HepG2 (cell line): ENCODE measurements around the gene EED. TPM values are rescaled to one million over a fixed set of nuclear protein-coding genes. Genes with fewer than 3 reads are reported as not detected.

Source experiments
- ATAC-seq: fragments of 200-7000 bp; cut with Tn5 transposase; 3 replicates; pipeline ENCODE4 v1.9.1; 2020; ENCODE audit warnings: mild to moderate bottlenecking, moderate library complexity
- BruUV-seq: library from RNA; stranded (reverse); fragments of 400-500 nt; replicated peaks from 2 replicates; lab custom pipeline; 2021; lab: Mats Ljungman, UMichigan
- CTCF ChIA-PET: fragments of 300-600 bp; formaldehyde crosslinking; extraction: SDS; loops from one replicate; lab custom pipeline; 2021; ENCODE audit warnings: low total read pairs, inconsistent platforms, low intra/inter-chr PET ratio; lab: Yijun Ruan, JAX
- POLR2A ChIA-PET: fragments of 350-600 bp; sonication (Branson Sonifier 250); formaldehyde crosslinking; loops from one replicate; lab custom pipeline; 2020; ENCODE audit warnings: antibody characterized with exemption, inconsistent platforms; lab: Yijun Ruan, JAX
- DNase-seq: peaks from one replicate; pipeline ENCODE4 v3.0.0-alpha.2; 2015; ENCODE audit warnings: low spot score
- FAIRE-seq: peaks from 3 replicates; lab custom pipeline; 2011; peaks lifted over from hg19 to GRCh38; lab: Jason Lieb, UNC
- H2AFZ ChIP-seq: one replicate; pipeline ENCODE4 v1.6.1; 2011; ENCODE audit warnings: low read length, inconsistent platforms
- H3K27ac ChIP-seq: fragments of 300-600 bp; 3 replicates; pipeline ENCODE4 v1.8.0; 2011; ENCODE audit warnings: mixed run types, mild to moderate bottlenecking, mixed read lengths, low read length, inconsistent platforms; ENCODE audit not compliant: insufficient read depth; ENCODE audit errors: extremely low read length
- H3K27me3 ChIP-seq, 2 experiments: fragments of 200-600 bp in 1 of 2; 2 replicates in 1 of 2; 3 replicates in 1 of 2; pipeline versions ENCODE4 v1.6.0 to v1.8.0; 2011; ENCODE audit warnings: low read length in 2 of 2, mild to moderate bottlenecking in 2 of 2, moderate library complexity in 2 of 2, inconsistent platforms in 1 of 2; ENCODE audit not compliant: insufficient read depth in 2 of 2, control insufficient read depth in 1 of 2
- H3K36me3 ChIP-seq, 2 experiments: fragments of 200-600 bp in 1 of 2; replicated peaks in 1 of 2; 2 replicates in 1 of 2; 3 replicates in 1 of 2; pipeline versions ENCODE4 v1.5.1 to v1.8.0; 2011; ENCODE audit warnings: low read length in 2 of 2, inconsistent platforms in 1 of 2; ENCODE audit not compliant: insufficient read depth in 2 of 2, control insufficient read depth in 1 of 2
- H3K4me1 ChIP-seq: 2 replicates; pipeline ENCODE4 v1.5.1; 2012; ENCODE audit warnings: low read length, inconsistent platforms; ENCODE audit not compliant: insufficient read depth
- H3K4me2 ChIP-seq: 2 replicates; pipeline ENCODE4 v1.6.0; 2011; ENCODE audit warnings: low read depth, low read length, inconsistent platforms
- H3K4me3 ChIP-seq, 3 experiments: fragments of 200-600 bp in 1 of 3; sonication (generic), shearing (Covaris generic) in 1 of 3; replicated peaks in 1 of 3; 2 replicates each; pipeline ENCODE4 v1.5.1; 2011 to 2016; ENCODE audit warnings: low read length in 3 of 3, inconsistent platforms in 2 of 3, low read depth in 2 of 3, mild to moderate bottlenecking in 2 of 3, control low read depth in 1 of 3, mixed read lengths in 1 of 3; ENCODE audit not compliant: insufficient read depth in 1 of 3
- H3K79me2 ChIP-seq: one replicate; pipeline ENCODE4 v1.6.1; 2011; ENCODE audit warnings: low read length, inconsistent platforms; ENCODE audit not compliant: insufficient read depth
- H3K9ac ChIP-seq: 2 replicates; pipeline ENCODE4 v1.6.0; 2011; ENCODE audit warnings: mild to moderate bottlenecking, low read depth, low read length, inconsistent platforms; ENCODE audit not compliant: insufficient read depth
- H3K9me3 ChIP-seq: 2 replicates; pipeline ENCODE4 v1.5.1; 2012; ENCODE audit warnings: mild to moderate bottlenecking, low read length
- H4K20me1 ChIP-seq: 2 replicates; pipeline ENCODE4 v1.6.0; 2011; ENCODE audit warnings: inconsistent platforms, mild to moderate bottlenecking, low read length, moderate library complexity; ENCODE audit not compliant: insufficient read depth
- EZH2 ChIP-seq: conservative IDR thresholded peaks from 2 replicates; pipeline ENCODE4 v1.6.1; 2012; ENCODE audit warnings: mild to moderate bottlenecking, low read depth, low read length, moderate library complexity
- GATAD1 ChIP-seq: IDR thresholded peaks from 2 replicates; pipeline ENCODE4 v1.6.1; 2016; ENCODE audit warnings: missing genetic modification reagents, missing compliant biosample characterization
- GFI1 ChIP-seq: sonication (generic); formaldehyde crosslinking; IDR thresholded peaks from 2 replicates; pipeline ENCODE4 v1.5.0; 2020; ENCODE audit warnings: missing genetic modification reagents, mild to moderate bottlenecking, borderline replicate concordance
- HDAC1 ChIP-seq: sonication (generic); formaldehyde crosslinking; IDR thresholded peaks from 2 replicates; pipeline ENCODE4 v1.5.1; 2020; ENCODE audit warnings: mild to moderate bottlenecking, missing genetic modification reagents
- KAT7 ChIP-seq: IDR thresholded peaks from 2 replicates; pipeline ENCODE4 v1.6.1; 2018; ENCODE audit warnings: borderline replicate concordance, missing compliant biosample characterization
- KLF11 ChIP-seq: IDR thresholded peaks from 2 replicates; pipeline ENCODE4 v1.6.1; 2016; ENCODE audit warnings: missing compliant biosample characterization
- RAD21 ChIP-seq: fragments of 450-650 bp; formaldehyde crosslinking; IDR thresholded peaks from 2 replicates; pipeline ENCODE4 v1.5.0; 2020; ENCODE audit warnings: mild to moderate bottlenecking
- RNF2 ChIP-seq: fragments of 450-650 bp; conservative IDR thresholded peaks from 2 replicates; pipeline ENCODE4 v1.6.1; 2016; ENCODE audit warnings: low read depth
- SALL2 ChIP-seq: sonication (generic); formaldehyde crosslinking; IDR thresholded peaks from 2 replicates; pipeline ENCODE4 v1.8.1; 2023; ENCODE audit warnings: mild to moderate bottlenecking, missing genetic modification reagents, inconsistent platforms
- ZNF296 ChIP-seq: sonication (generic); formaldehyde crosslinking; conservative IDR thresholded peaks from 2 replicates; pipeline ENCODE4 v1.5.0; 2020; ENCODE audit warnings: mild to moderate bottlenecking, missing genetic modification reagents
- ZNF841 ChIP-seq: sonication (generic); formaldehyde crosslinking; IDR thresholded peaks from 2 replicates; pipeline ENCODE4 v1.8.1; 2023; ENCODE audit warnings: missing genetic modification reagents, borderline replicate concordance
- ZSCAN22 ChIP-seq: sonication (generic); formaldehyde crosslinking; IDR thresholded peaks from 2 replicates; pipeline ENCODE4 v1.4.0; 2020; ENCODE audit warnings: mild to moderate bottlenecking, missing genetic modification reagents
- in situ Hi-C: cut with HindIII; loops from 2 replicates; pipeline ENCODE4 v1.10.0; 2017; ENCODE audit warnings: low pct_unique_long_range_greater_than_20kb; ENCODE audit not compliant: extremely low pct_ligation_motif_present
- intact Hi-C: fragments of 100-400 bp; cut with micrococcal nuclease; formaldehyde crosslinking; loops from one replicate; pipeline ENCODE4 v1.10.0; 2022; ENCODE audit not compliant: unreplicated experiment
- polyA plus RNA-seq, 8 experiments: library from polyadenylated mRNA; depleted of rRNA in 3 of 8; stranded (reverse) in 7 of 8; unstranded in 1 of 8; fragments of >200 nt; fragmentation: Illumina TruSeq in 4 of 8; extraction: Trizol in 4 of 8; gene quantifications; 2 replicates each; pipeline versions ENCODE4 v1.2.1 to v1.2.3, GENCODE V29; 2011 to 2016; ENCODE audit warnings: low read depth in 4 of 8, missing spikeins in 1 of 8, mixed read lengths in 1 of 8; ENCODE audit not compliant: insufficient read depth in 1 of 8
- total RNA-seq, 5 experiments: library from RNA; depleted of rRNA; stranded (reverse); fragments of >200 nt; fragmentation: Illumina TruSeq; extraction: Trizol; gene quantifications; 2 replicates each; pipeline ENCODE4 v1.2.3, GENCODE V29; 2016; ENCODE audit warnings: low read depth in 1 of 5
- TF ChIP-seq, protein P1 (sequence below): sonication (generic); formaldehyde crosslinking; IDR thresholded peaks from 2 replicates; pipeline ENCODE4 v1.4.0; 2020; ENCODE audit warnings: missing genetic modification reagents, borderline replicate concordance
- TF ChIP-seq, protein P2 (sequence below): sonication (generic); formaldehyde crosslinking; IDR thresholded peaks from 2 replicates; pipeline ENCODE4 v1.4.0; 2020; ENCODE audit warnings: missing genetic modification reagents; ENCODE audit errors: not compliant biosample characterization
- TF ChIP-seq, protein P3 (sequence below): sonication (generic); formaldehyde crosslinking; IDR thresholded peaks from 2 replicates; pipeline ENCODE4 v1.4.0; 2020; ENCODE audit warnings: missing genetic modification reagents

Gene EED
- total and polyA plus RNA-seq, 2 of the 13 experiments (the other 11 are each of a cell fraction or from before 2014, with no cell fraction given) = 11.0 to 28.4 TPM

DNA sequence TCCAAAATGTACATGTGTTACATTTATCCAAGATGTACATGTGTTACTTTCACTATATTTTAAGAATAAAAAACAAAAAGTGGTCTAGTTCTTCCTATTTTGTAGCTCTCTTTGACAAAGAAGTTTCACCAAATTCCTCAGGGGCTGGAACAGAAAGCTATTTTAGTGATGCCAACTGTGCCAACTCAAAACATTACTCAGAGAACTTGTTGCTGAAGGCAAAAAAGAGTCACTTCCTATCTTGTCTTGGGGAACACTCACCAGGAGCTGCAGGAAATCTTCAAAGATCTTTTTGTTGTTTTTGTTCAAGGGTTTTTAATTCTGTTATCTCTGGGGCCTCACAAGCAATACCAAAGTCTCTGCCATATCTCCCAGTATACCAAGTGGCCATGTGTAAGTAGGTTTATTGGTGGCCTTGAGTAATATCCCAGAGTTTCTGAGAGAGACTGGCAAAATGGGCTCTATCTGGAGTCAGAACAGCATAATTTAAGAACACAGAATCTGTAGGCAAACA, 13.6 kb upstream of the EED start:
- Histone ChIP-seq H3K36me3 (no peaks in the 10 kb centered on the region), H3K4me1 (peaks cover 10% of the 10 kb centered on the region), H2AFZ (no peak overlapping the region), H3K4me3 (no peak overlapping the region), H3K79me2 (no peaks in the 10 kb centered on the region), H3K27me3 (no peaks in the 10 kb centered on the region; a peak in 1 of 5 replicates), H4K20me1 (no peaks in the 10 kb centered on the region), H3K9me3 (no peaks in the 10 kb centered on the region), H3K27ac (no peak overlapping the region), H3K4me2 (no peak overlapping the region), H3K9ac (no peak overlapping the region)
- in situ Hi-C loops (no loop called here), intact Hi-C loops (no loop called here)
- ChIA-PET POLR2A (no interaction called here), CTCF (no interaction called here)
- TF ChIP-seq ZSCAN22 (CRISPR knock-in tag) (no peak), SALL2 (CRISPR knock-in tag) (no peak), KAT7 (no peak), RAD21 (CRISPR knock-in tag) (no peak), RNF2 (no peak)
- TF ChIP-seq, protein P1, sequence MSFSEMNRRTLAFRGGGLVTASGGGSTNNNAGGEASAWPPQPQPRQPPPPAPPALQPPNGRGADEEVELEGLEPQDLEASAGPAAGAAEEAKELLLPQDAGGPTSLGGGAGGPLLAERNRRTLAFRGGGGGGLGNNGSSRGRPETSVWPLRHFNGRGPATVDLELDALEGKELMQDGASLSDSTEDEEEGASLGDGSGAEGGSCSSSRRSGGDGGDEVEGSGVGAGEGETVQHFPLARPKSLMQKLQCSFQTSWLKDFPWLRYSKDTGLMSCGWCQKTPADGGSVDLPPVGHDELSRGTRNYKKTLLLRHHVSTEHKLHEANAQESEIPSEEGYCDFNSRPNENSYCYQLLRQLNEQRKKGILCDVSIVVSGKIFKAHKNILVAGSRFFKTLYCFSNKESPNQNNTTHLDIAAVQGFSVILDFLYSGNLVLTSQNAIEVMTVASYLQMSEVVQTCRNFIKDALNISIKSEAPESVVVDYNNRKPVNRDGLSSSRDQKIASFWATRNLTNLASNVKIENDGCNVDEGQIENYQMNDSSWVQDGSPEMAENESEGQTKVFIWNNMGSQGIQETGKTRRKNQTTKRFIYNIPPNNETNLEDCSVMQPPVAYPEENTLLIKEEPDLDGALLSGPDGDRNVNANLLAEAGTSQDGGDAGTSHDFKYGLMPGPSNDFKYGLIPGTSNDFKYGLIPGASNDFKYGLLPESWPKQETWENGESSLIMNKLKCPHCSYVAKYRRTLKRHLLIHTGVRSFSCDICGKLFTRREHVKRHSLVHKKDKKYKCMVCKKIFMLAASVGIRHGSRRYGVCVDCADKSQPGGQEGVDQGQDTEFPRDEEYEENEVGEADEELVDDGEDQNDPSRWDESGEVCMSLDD = no peak
- BruUV-seq = no TSS peak
- ATAC-seq (no peak), FAIRE-seq (no peak), DNase-seq (no peak)

DNA sequence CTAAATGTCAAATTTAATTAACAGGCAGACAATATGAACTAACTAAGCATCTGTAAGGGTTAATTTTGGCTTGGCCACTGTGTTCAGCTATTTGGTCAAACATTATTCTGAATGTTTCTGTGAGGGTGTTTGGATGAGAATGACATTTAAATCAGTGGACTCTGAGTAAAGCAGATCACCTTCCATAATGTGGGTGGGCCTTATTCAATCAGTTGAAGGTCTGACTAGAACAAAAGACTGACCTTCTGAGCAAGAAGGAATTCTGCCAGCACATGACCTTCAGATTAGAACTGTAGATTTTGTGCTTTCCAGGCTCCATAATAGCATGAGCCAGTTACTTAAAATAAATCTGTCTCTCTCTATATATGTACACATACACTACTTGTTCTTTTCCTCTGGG, 12.0 kb upstream of the EED start:
- Histone ChIP-seq H3K4me1 (peaks cover 4% of the 10 kb centered on the region; the same call in 1 of the 2 replicates), H3K27me3 (no peaks in the 10 kb centered on the region; a peak in 1 of 5 replicates), H3K4me3 (no peak overlapping the region), H3K36me3 (no peaks in the 10 kb centered on the region), H3K9ac (no peak overlapping the region), H3K4me2 (no peak overlapping the region), H3K27ac (no peak overlapping the region), H3K79me2 (no peaks in the 10 kb centered on the region), H3K9me3 (no peaks in the 10 kb centered on the region), H4K20me1 (no peaks in the 10 kb centered on the region), H2AFZ (no peak overlapping the region)
- no peak for ATAC-seq
- ChIA-PET CTCF (no interaction called here), POLR2A (no interaction called here)
- FAIRE-seq = no peak
- no TSS peak for BruUV-seq
- in situ Hi-C loops (no loop called here), intact Hi-C loops (no loop called here)
- no peak for DNase-seq
- TF ChIP-seq GATAD1 (CRISPR knock-in tag) (no peak), EZH2 (no peak), ZNF296 (no peak), KLF11 (no peak), ZNF841 (CRISPR knock-in tag) (no peak), HDAC1 (CRISPR knock-in tag) (no peak), GFI1 (CRISPR knock-in tag) (no peak)
- TF ChIP-seq, protein P2, sequence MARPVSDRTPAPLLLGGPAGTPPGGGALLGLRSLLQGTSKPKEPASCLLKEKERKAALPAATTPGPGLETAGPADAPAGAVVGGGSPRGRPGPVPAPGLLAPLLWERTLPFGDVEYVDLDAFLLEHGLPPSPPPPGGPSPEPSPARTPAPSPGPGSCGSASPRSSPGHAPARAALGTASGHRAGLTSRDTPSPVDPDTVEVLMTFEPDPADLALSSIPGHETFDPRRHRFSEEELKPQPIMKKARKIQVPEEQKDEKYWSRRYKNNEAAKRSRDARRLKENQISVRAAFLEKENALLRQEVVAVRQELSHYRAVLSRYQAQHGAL = no peak
- TF ChIP-seq, protein P3, sequence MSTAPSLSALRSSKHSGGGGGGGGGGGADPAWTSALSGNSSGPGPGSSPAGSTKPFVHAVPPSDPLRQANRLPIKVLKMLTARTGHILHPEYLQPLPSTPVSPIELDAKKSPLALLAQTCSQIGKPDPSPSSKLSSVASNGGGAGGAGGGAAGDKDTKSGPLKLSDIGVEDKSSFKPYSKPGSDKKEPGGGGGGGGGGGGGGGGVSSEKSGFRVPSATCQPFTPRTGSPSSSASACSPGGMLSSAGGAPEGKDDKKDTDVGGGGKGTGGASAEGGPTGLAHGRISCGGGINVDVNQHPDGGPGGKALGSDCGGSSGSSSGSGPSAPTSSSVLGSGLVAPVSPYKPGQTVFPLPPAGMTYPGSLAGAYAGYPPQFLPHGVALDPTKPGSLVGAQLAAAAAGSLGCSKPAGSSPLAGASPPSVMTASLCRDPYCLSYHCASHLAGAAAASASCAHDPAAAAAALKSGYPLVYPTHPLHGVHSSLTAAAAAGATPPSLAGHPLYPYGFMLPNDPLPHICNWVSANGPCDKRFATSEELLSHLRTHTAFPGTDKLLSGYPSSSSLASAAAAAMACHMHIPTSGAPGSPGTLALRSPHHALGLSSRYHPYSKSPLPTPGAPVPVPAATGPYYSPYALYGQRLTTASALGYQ (CRISPR knock-in tag) = no peak
